Stimulated activated CD8-positive, alpha-beta memory T cell treated with anti-CD3 and anti-CD28 coated beads, Interleukin-7, amount 100 ng/mL, for 48 hours (primary cell): ENCODE results near the gene BCKDK.
"Not testable (repeated sequence)": the region's sequence is repeated elsewhere in the genome, so short reads cannot be mapped to it uniquely, and the experiment has no call there.

Source experiments
- DNase-seq, 2 donors: peaks; one replicate each; pipeline ENCODE4 v3.0.0-alpha.2; 2020; ENCODE audit warnings: low read depth in 1 of 2; ENCODE audit errors: extremely low read depth in 1 of 2

Gene BCKDK

GRCh38 chr16:31094424-31095120, 13.6 kb upstream of the BCKDK start, which contains the start of gene VKORC1:
Gene VKORC1, minus strand, starts transcription at chr16:31094797. Its CDS starts 68 bp downstream, at chr16:31094729.
- peak; percentile 86 to 92 for DNase-seq

GRCh38 chr16:31099860-31100638, 8.1 kb upstream of the BCKDK start:
- no peak for DNase-seq

- DNase-seq: not testable (repeated sequence)
Observed at GRCh38 chr16:31100876-31101641, 7.1 kb upstream of the BCKDK start.

- peak; percentile 71 to 77 for DNase-seq
Observed at GRCh38 chr16:31105677-31106213, 2.4 kb upstream of the BCKDK start.

GRCh38 chr16:31106509-31107464, 1.4 kb upstream of the BCKDK start:
- DNase-seq: no peak

- peak in 1 of 2 donors; percentile 52 for DNase-seq
Observed at GRCh38 chr16:31107465-31107867, 720 bp upstream of the BCKDK start.

- DNase-seq: no peak
Observed at GRCh38 chr16:31108794-31109558, 790 bp downstream of the BCKDK start.

GRCh38 chr16:31109622-31110021, 1.4 kb downstream of the BCKDK start:
- DNase-seq: no peak

GRCh38 chr16:31110106-31111034, 2.2 kb downstream of the BCKDK start:
- no peak for DNase-seq

- no peak for DNase-seq
Observed at GRCh38 chr16:31111881-31112466, 3.8 kb downstream of the BCKDK start.

- no peak for DNase-seq
Observed at GRCh38 chr16:31112711-31113110, 4.5 kb downstream of the BCKDK start.

GRCh38 chr16:31113121-31114120, 5.2 kb downstream of the BCKDK start:
- no peak for DNase-seq

GRCh38 chr16:31114468-31114867, 6.3 kb downstream of the BCKDK start:
- no peak for DNase-seq

GRCh38 chr16:31117384-31118222, 9.4 kb downstream of the BCKDK start, which contains the start of gene KAT8:
Gene KAT8, plus strand, starts transcription at chr16:31117664. Its CDS starts 18 bp downstream, at chr16:31117682.
- peak; percentile 94 to 98 for DNase-seq
